ENCODE data around the gene C20orf204. TPM values are rescaled to one million over a fixed set of nuclear protein-coding genes. Genes with fewer than 3 reads are reported as not detected.

C20orf204 gene
- total RNA-seq, 2 donors from 2014 or later: 0.29 to 3.3 TPM

GRCh38 chr20:64024141-64024990, 11.6 kb upstream of the C20orf204 start:
- Histone ChIP-seq H3K9ac (ENCODE audit: low read depth in 2 of 2, low read length in 2 of 2) (no peak overlapping the region), H3K4me1 (peaks cover 12% of the 10 kb centered on the region), H3K27ac (no peak overlapping the region), H3K36me3 (peaks cover 40% of the 10 kb centered on the region), H3K4me3 (no peak overlapping the region), H3K27me3 (no peaks in the 10 kb centered on the region), H3K9me3 (no peaks in the 10 kb centered on the region)
- TF ChIP-seq, protein P1, sequence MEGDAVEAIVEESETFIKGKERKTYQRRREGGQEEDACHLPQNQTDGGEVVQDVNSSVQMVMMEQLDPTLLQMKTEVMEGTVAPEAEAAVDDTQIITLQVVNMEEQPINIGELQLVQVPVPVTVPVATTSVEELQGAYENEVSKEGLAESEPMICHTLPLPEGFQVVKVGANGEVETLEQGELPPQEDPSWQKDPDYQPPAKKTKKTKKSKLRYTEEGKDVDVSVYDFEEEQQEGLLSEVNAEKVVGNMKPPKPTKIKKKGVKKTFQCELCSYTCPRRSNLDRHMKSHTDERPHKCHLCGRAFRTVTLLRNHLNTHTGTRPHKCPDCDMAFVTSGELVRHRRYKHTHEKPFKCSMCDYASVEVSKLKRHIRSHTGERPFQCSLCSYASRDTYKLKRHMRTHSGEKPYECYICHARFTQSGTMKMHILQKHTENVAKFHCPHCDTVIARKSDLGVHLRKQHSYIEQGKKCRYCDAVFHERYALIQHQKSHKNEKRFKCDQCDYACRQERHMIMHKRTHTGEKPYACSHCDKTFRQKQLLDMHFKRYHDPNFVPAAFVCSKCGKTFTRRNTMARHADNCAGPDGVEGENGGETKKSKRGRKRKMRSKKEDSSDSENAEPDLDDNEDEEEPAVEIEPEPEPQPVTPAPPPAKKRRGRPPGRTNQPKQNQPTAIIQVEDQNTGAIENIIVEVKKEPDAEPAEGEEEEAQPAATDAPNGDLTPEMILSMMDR (IDR thresholded peaks at IDR 0.05): no peak
- peak; percentile 55 for DNase-seq
- intact Hi-C loops (cut with DNase I): no loop called here

DNA sequence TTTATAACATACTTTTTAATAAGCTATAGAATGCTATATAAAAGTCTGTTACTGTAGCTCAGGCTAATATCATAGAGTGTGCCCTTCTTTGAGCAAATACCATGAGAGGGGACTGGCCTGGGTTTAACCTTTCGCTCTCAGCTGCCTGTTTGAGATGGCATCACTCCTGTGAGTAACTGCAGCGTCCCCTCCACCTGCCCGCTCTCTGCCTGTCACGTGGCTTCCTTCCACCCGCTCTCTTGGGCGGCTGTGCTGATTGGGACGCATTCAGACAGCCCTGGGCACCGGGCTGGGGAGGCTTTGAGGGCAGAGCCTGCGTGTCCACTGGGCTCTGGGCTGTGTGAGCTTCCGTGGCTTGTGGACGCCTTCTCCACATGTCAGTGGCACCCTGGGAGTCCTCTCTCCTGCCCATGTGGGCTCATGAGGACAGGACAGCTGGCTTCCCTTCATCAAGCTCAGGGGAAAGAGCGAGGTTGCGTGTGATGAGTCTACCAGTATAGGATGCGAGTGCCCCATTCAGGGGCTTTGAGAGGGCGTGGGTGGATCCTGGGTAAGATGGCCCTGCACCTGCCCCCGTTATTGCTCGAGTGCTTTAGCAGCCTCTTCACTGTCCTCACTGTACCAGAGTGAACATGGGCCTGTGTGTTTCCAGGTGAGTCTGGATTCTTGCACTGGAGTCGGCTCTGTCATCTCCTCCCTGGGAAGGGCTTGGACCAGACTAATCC, 10.7 kb upstream of the C20orf204 start:
- no peak overlapping the region for H3K9ac ChIP-seq (ENCODE audit: low read depth in 2 of 2, low read length in 2 of 2)
- TF ChIP-seq, protein P1 (IDR thresholded peaks at IDR 0.05): no peak

GRCh38 chr20:64025826-64026412, 10.1 kb upstream of the C20orf204 start:
- no peak for DNase-seq
- no peaks in the 10 kb centered on the region for H3K27me3 ChIP-seq
- no peaks in the 10 kb centered on the region for H3K9me3 ChIP-seq
- no peak overlapping the region for H3K4me3 ChIP-seq
- H3K9ac ChIP-seq (ENCODE audit: low read depth in 2 of 2, low read length in 2 of 2): no peak overlapping the region
- H3K4me1 ChIP-seq: peaks cover 22% of the 10 kb centered on the region
- no peak overlapping the region for H3K27ac ChIP-seq
- TF ChIP-seq, protein P1 (IDR thresholded peaks at IDR 0.05): no peak
- intact Hi-C loops (cut with DNase I): no loop called here
- H3K36me3 ChIP-seq: peaks cover 45% of the 10 kb centered on the region

More for the DNA sequence above, 10.7 kb upstream of the C20orf204 start:
- H3K27me3 ChIP-seq: no peaks in the 10 kb centered on the region
- no peaks in the 10 kb centered on the region for H3K9me3 ChIP-seq
- no peak for DNase-seq
- peaks cover 17% of the 10 kb centered on the region for H3K4me1 ChIP-seq
- intact Hi-C loops (cut with DNase I): no loop called here
- H3K36me3 ChIP-seq: peaks cover 45% of the 10 kb centered on the region
- no peak overlapping the region for H3K4me3 ChIP-seq
- no peak overlapping the region for H3K27ac ChIP-seq

DNA sequence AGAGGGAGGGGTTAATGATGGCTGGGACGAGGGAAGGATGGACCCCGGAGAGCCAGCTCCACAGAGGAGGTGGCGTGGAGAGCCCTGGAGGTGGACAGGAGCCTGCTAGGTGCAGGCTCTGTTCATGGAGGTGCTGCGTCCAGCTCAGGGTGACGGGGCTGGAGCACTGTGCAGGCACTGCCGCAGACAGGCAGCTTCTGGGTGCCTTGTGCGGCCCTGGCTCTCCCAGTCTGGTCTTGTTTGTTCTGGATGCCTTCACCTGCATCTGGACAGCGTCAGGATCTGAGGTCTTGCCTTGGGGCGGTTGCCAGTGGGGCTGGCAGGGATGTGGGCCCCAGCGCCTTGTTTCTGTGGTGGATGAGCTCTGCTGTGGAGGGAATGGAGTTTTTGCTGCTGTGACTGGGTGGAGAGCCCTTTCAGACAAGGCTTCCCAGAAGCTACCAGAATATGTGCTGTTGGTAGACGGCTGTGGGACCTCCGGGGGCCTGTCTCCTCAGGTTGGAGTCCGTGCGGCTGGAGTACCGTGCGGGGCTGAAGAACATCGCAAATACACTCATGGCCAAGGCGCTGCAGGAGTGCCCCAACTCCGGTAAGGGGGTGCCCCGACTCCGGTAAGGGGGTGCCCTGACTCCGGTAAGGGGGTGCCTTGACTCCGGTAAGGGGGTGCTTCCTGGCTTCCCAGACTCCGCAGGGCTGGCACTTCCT, 7.8 kb upstream of the C20orf204 start:
- peaks cover 22% of the 10 kb centered on the region for H3K4me1 ChIP-seq
- no peak overlapping the region for H3K27ac ChIP-seq
- TF ChIP-seq, protein P1 (IDR thresholded peaks at IDR 0.05): no peak
- no peaks in the 10 kb centered on the region for H3K9me3 ChIP-seq
- H3K27me3 ChIP-seq: no peaks in the 10 kb centered on the region
- peaks cover 42% of the 10 kb centered on the region for H3K36me3 ChIP-seq
- H3K4me3 ChIP-seq: no peak overlapping the region
- H3K9ac ChIP-seq (ENCODE audit: low read depth in 2 of 2, low read length in 2 of 2): no peak overlapping the region
- no peak for DNase-seq
- intact Hi-C loops (cut with DNase I): no loop called here

Data from colonic mucosa (tissue), 4 donors.